ENCODE measurements around the gene CCNB2.
"Not testable (repeated sequence)": the region's sequence is repeated elsewhere in the genome, so short reads cannot be mapped to it uniquely, and the experiment has no call there.

CCNB2 gene

GRCh38 chr15:59133929-59134427 is 29.0 kb downstream of the CCNB2 start:
- no peak for DNase-seq (ENCODE audit: low spot score)

DNA sequence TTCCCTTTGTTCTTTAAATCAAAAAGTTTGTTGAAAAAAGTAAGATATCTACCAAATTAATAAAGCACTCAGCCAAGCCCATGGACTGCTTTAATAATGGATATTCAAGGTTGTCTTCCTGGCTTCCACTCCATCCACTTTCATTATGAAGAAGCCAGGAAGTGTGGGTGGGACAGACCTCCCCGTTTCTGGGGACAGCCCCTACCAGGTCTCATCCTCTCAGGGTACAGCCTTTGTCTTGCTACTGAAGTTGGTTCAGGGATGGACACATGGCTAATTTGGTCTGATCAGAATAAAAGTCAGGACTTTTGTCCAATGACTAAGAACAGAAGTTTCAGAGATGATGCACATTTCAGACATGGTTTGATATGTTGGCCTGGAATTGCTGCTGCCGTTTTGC is 32.6 kb downstream of the CCNB2 start:
- no peak for DNase-seq (ENCODE audit: low spot score)

DNA sequence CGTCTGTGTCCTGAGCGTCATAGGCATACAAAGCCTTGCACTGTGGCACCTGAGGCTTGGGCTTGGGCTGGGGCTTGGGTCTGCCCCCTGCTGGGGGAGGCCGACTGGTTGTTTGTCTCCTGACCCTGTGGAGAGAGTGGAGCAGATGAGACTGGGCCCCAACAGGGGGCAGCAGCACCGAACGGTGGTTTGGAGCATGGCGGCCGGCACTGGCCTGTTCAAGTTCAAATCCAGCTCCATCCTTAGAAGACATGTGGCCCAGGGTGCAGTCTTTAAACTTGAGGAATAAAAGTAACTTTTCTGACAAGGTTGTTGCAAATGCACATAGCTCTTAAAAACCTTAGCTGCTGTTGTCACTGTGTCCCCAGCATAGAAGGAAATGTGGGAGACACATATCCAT is 33.3 kb downstream of the CCNB2 start:
- peak; percentile 56 for DNase-seq (ENCODE audit: low spot score)

DNA sequence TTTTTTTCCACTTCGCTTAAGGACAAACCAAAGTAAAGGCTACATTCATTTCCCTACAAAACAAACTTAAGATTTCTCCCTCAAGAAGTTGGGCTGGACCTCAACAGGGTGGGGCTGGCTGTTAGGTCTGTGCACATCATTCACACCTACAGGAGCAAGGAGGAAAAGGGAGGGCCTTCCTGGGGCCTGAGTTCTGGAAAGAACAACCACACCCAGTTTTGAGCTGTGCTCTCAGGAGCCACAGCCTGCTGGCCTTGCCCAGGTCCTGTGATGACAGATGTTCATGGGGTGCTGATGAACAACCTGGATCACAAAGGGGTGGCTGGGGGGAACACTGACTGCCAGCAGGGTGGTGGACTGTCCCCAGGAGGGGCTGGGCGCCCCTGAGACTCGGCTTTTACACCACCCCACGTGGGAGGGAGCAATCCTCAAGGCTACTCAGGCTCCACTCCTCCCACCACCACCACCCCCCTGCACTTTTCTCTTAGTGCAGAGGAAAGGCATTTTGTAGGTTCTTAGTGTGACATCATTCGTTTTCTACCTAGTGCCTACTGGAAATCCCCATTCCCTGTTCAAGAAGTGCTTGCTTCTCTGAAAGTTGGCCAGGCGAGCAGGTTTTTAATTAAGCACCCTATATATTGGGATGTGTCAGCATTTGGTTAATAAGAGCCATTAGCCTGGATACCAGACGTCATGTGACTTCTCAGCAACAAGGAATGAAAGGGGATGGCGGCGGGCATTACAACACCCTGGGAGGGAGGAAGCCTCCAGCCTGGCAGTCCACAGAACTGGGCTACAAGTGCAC is 35.7 kb downstream of the CCNB2 start:
- DNase-seq (ENCODE audit: low spot score): peak; percentile 80

DNA sequence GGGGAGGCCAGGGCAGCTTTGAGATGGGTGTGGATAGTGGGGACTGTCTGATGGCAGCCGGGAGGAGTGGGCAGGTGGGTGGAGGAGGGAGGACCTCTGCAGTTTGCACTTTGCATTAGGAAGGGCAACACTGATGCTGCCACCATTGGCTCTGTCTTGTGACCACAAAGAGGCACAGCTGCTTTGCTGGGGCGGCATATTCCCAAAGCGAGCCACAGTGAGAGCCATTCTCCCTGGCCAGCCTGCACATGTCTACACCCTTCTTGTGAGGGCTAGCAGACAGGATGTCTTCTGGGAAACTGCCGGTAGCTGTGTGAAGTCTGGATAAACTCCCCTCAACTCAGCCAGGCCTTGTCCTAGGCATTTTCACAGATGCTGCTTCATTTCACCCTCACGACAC is 38.3 kb downstream of the CCNB2 start:
- DNase-seq (ENCODE audit: low spot score): no peak

DNA sequence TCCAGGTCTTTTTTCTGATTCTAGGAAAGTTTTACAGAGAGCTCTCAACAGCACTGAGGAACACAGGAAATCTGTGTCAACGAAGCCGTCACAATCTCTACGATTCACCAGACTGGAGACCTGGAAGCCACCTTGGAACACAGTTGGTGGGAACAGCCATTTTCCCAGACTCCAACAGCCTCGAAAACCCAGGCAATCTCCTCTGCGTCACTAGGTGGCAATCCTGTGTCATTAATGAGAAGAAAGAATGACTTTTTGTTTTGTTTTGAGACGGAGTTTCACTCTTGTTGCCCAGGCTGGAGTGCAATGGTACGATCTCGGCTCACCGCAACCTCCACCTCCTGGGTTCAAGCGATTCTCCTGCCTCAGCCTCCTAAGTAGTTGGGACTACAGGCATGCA is 39.6 kb downstream of the CCNB2 start:
- DNase-seq (ENCODE audit: low spot score): not testable (repeated sequence)

- DNase-seq (ENCODE audit: low spot score): no peak
Observed at GRCh38 chr15:59147666-59148065, 42.7 kb downstream of the CCNB2 start.

- no peak for DNase-seq (ENCODE audit: low spot score)
Observed at GRCh38 chr15:59148153-59148833, 43.3 kb downstream of the CCNB2 start.

DNA sequence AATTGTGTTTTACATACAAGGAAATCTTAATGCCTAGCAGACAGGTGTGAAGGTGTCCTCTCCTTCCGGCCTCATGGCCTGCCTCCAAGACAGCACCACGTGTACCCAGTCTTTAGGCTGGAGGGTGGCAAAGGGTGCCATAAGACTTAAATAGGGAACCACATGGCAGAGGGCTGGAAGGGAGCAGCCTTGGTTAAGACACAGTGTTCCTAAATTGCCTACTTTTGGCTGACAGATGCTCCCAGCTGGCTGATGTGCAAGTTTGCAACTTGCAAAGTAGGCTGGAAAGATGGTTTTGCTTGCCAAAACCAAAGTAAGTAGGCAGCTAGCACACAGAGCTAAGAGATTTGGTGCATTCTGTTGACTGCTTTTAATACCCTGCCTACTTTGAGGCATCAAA is 45.2 kb downstream of the CCNB2 start:
- DNase-seq (ENCODE audit: low spot score): no peak

GRCh38 chr15:59152694-59153450 is 47.9 kb downstream of the CCNB2 start:
- no peak for DNase-seq (ENCODE audit: low spot score)

DNA sequence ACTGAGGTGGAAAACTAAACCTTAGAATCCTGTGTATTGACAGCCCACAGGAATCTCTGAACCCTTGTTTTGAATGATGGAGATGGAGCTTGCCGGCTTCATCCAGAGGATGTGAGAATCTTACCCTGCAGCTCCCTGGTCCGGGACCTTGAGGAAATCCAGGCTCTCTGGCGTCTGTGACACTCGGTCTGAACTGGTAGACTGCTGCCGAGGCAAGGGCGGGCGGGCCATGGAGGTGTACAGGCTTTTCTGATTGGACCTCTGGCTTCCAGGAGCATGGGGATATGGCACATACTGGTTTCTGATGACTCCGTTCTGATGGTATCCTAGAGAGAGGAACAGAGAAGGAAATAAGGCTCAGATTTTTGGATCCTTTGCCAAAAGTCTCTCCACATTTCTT is 48.5 kb downstream of the CCNB2 start:
- DNase-seq (ENCODE audit: low spot score): no peak

DNA sequence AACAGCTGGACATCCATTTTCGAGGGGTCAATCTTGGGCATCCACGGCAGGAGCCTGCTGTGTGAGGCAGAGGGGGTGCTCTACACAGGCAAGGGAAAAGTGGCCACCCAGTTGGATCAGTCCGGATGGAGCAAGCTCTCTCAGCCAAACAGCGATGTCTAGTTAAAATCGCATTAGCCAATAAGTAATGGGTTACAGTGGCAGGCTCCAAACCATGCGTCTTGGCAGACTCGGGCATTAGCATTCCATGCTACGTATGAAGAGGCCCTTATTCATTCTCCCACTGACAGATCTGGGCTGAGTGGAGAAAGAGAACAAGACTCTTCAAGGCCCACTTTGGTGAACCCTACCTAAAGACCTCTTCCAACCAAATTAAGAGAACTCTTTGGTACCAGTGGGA is 49.3 kb downstream of the CCNB2 start:
- DNase-seq (ENCODE audit: low spot score): no peak

- no peak for DNase-seq (ENCODE audit: low spot score)
Observed at GRCh38 chr15:59155431-59155830, 50.5 kb downstream of the CCNB2 start.

- DNase-seq (ENCODE audit: low spot score): no peak
Observed at GRCh38 chr15:59157396-59157795, 52.5 kb downstream of the CCNB2 start.

DNA sequence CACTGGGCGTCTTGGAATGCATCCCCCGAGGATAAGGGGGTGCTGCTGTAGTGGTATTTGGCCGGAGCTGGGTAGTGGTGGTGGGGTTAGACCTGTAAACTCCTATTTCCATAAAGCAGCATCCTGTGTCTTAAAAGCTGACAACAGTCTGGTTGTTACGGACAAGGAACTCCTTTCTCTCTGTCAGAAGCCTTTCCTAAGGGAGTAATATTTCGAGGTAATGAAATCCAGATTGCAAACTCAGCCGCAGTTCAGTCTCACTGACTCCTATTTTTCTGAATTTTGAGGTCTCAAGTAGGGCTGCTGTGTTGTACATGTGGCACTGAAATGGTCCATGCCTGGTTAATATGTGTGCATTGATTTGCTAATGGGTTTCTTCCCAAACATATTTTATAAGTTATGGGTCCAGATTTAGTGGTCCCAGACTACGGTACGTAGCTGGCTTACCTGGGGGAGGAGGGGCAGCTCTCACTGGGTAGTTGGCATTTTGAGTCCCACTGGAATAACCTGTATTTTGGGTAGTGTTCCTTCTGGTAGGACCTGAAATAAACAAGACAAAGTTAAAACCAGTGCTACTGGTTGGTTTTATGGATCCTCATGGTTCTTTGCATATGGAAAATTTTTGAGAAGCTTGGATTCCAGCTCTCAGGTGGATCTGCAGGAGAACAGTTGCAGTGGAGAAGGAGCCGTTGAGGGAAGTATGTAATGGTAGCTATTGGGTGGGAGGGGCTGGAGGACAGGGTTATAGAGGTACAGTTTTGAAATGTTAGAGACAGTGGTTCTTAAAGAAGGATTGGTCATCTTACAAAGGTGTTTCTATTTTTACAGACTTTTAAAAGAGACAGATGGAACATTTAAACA is 53.1 kb downstream of the CCNB2 start:
- no peak for DNase-seq (ENCODE audit: low spot score)

DNA sequence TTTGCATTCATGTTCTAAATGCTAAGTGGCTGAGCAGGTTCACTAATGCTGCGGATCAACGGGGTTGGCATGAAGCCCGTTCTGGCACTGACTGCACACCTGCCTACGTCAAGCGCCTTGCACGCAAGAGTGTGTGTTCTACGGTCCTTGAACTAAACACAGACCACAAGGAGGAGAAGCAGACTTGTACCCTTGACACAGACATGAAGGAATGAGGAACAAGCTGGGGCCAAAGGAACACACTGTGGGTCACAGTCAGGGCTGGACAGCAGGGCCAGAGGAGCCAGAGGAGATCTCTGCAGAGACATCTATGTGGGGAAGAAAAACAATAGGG is 53.7 kb downstream of the CCNB2 start:
- peak; percentile 28 for DNase-seq (ENCODE audit: low spot score)

GRCh38 chr15:59159210-59159609 is 54.3 kb downstream of the CCNB2 start:
- no peak for DNase-seq (ENCODE audit: low spot score)

DNA sequence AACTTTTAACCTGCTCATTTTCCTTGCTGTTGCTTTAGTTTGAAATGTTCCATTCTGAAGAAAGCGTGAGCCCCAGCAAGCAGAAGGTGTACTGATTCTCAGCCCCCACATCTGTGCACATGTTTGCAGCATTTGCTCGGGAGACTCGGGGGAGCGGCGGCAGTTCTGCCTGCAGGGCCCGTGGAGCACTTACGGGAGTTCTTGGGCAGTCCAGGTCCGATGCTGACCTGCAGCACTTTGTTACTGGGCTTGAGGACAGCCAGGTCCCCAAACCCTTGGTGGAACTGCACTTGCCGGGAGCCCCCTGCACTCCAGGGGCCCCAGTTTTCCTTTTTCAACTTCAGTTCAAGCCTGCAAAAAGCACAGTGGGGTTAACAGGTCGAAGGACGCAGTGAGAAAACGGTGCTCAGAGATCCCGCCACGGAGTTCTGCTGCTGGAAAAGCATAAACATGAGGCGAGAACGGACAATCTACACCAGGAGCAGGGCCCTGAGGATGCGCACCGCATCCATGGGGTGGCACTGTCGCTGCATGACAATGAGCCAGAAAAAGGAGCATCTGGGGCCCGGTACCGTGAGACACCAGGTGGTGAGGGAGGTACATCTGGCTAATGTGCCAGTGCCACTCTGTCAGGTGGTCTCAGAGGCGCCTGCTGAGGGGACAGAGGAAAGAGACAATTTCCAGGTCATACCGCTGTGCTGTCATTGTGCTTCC is 56.1 kb downstream of the CCNB2 start:
- DNase-seq (ENCODE audit: low spot score): no peak

GRCh38 chr15:59162080-59162479 is 57.1 kb downstream of the CCNB2 start:
- DNase-seq (ENCODE audit: low spot score): not testable (repeated sequence)

DNA sequence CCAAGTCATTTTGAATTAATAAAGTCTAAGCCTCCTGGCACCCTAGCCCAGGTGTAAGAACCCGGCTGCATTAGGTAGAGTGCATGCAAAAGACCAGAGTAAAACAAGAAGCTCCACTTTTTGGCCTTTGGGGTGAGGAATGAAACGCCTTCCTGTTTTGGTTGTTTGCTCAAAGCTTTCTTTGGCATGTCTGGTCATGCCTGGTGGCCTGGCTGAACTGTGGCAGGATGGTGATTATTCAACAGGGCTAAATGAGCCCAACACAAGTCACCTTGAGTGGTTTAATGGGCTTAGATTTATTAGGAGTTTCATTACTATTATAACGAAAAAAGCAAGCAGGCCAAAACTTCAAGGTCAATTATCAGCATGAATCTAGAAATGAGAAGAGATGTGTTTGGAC is 60.8 kb downstream of the CCNB2 start:
- DNase-seq (ENCODE audit: low spot score): peak; percentile 48

GRCh38 chr15:59166166-59166565 is 61.2 kb downstream of the CCNB2 start:
- DNase-seq (ENCODE audit: low spot score): no peak

Data from kidney tubule cell (primary cell).